ENCODE results near the gene LNX1.

The LNX1 gene

DNA sequence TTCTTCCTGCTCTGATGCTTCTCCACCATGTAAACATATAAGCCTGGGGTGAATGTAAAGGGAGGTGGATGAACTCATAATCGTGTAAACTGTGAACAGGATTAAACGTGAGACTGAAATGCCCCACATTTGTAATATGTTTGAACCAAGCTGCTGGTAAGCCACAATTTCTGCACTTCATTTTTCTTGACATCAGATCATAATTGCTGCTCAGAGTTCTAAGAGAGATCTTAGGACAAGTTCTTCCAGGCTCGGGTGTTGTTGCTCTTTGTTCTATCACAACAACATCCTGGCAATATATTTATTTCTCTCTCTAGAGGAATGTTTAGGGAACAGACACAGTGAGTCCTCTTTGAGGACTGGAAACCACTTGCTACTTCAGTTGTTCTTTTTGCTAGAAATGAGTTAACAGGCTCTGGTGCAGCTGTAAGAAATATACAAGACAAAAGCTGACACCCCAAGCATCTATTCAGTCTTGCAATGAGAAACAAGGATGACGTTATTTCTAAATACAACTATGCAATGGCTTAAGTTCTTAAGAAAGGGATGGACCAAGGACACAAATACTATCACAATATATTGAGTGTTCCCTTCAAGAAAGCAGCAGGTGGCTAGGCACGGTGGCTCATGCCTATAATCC is 59.6 kb downstream of the LNX1 start:
- no peak for DNase-seq

DNA sequence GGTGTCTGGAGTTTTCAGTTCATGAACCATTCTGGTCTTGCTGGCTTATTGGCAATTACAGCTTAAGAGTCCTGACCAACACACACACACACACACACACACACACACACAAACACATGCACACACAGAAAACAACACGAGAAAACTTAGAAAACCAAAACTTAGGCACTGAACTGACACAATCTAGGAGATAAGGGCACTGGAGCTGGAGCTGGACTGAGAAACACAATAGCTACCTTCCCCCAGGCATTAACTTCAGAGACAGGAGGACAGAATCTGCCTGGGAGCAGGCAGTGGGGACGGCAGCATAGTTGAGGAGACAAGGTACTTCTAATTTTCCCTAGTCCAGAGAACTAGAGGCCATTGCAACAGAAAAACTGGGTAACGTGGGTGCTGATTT is 62.3 kb downstream of the LNX1 start:
- no peak for DNase-seq

DNA sequence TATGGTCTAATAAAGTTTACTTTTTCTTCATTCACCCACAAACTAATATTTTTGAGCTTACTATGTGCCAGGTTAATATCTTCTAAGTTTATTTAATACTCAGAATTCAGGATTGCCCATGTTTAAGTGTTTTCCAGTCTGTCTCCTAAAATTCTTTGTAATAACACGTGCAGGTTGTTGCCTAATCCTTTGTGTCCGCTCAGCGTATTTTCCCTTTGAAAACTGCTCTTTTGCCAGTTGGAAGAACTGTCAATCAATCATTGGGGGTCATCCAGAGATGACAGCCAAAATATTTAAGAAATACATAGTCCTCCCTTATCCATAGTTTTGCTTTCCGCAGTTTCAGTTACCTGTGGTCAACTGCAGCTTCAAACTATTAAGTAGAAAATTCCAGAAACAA is 63.4 kb downstream of the LNX1 start:
- DNase-seq: no peak

- no peak for DNase-seq
These were observed 64.0 kb downstream of the LNX1 start for GRCh38 chr4:53527326-53527725.

GRCh38 chr4:53522334-53522733 is 69.0 kb downstream of the LNX1 start:
- DNase-seq: no peak

GRCh38 chr4:53520116-53520515 is 71.2 kb downstream of the LNX1 start:
- no peak for DNase-seq

GRCh38 chr4:53518807-53519206 is 72.5 kb downstream of the LNX1 start:
- no peak for DNase-seq

GRCh38 chr4:53515076-53515475 is 76.2 kb downstream of the LNX1 start:
- DNase-seq: no peak

GRCh38 chr4:53514509-53514908 is 76.8 kb downstream of the LNX1 start:
- DNase-seq: no peak

DNA sequence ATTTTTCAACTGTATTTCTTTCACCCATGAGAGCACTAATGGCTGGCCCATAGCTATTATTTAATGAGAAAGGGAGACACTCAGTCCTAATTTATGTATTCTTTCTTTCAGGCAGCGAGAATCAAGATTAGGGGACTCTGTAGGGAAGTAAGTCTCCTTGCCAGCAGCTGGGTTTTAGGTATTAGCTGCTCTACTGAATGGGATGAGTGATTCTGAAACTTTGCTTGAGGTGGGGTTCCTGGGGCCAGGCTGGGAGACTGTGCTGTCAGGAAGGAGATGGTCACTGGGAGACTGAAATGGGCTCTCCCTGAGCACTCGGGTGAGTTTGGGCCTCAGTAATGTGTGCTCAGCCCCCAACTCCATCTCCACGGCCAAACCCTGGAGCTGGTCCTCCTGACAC is 78.7 kb downstream of the LNX1 start:
- DNase-seq: no peak

DNA sequence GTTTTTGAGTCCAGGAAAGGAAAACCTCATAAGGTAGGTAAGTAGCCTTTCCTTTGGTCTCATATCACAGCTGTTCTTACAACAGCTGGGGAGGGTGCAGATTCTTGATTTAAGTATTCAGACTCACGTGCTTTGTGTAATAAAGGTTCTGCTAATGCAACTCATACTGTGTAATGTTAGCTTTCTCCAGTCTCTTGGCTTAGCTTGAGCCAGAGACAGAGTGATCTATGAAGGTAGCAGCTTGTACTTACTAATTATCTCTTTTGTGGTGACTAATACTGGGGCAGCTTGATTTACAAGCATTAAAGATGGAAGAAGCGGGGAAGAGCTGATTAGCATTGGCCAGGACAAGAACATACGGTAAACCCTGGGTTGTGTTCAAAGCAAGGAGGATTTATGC is 80.3 kb downstream of the LNX1 start:
- no peak for DNase-seq

DNA sequence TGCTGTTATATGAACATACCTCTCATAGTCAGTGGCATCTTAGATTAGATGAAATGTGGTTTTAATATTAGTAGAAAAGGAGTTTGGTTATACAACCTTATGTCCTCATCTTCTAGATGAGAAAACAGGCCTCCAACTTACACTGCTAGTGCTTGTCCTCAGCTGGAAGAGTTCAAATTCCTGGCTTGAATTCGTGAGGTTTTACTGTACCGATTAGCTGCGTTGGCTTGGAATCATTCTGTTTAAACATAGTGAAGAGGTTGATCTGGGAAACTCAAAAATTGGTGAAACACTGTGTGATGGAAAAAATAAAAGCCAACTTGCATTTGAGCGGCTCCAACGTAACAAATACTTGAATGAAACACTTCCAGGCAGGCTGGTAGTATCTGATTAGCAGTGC is 81.0 kb downstream of the LNX1 start:
- no peak for DNase-seq

DNA sequence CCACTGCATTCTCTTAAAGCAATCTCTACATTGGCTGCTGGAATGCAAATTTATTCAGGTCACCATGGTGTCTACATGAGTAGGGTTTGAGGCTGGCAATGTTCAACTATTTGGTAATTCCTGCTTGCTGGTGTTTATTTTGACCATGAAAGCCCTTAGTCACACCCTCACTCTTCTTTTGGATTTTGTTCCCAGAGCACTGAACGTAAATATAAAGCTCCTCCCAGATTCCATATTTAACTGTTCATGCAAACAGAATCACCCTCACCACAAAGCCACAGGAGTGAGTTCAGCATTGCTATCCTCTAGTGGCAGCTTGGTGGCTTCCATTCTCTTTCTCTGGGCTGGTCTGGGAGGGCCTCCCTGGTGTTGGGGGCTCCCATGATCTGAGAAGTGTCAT is 82.8 kb downstream of the LNX1 start:
- DNase-seq: no peak

GRCh38 chr4:53507671-53508286 is 83.5 kb downstream of the LNX1 start:
- no peak for DNase-seq

- DNase-seq: no peak
These were observed 84.2 kb downstream of the LNX1 start for GRCh38 chr4:53507058-53507457.

GRCh38 chr4:53505947-53506346 is 85.3 kb downstream of the LNX1 start:
- no peak for DNase-seq

DNA sequence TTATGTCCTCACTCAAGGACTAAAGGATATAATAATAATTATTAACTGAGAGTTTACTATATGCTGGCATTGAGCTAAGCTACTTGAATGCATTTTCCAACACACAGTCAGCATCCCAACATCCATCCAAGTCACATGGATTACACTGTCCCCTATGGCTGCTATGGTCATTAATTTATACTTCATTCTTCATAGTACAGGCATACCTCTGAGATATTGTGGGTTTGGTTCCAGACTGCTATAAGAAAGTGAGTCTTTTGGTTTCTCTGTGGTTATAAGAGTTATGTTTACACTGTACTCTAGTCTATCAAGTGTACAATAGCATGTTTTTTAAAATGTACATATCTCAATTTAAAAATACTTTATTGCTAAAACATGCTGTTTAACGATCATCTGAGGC is 89.2 kb downstream of the LNX1 start:
- no peak for DNase-seq

- DNase-seq: no peak
These were observed 89.7 kb downstream of the LNX1 start for GRCh38 chr4:53501561-53501960.

DNA sequence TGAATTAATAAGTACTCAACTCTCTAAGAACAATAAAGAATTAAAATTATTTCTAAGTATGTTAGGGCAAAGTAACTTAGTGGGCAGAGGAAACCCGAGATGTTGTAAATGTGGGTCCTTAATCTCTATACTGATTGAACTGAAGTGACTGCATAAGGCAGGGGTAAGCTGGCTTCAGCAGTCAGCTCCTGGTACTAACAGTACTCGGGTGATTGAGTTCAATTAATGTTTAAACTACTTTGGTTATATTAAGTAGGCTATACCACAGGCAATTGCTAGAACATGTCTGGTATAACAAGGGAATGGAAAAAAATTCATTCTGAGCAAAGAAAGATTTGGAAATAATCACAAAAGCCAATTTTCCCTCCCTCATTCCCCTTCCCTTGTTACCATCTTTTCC is 90.7 kb downstream of the LNX1 start:
- DNase-seq: no peak

GRCh38 chr4:53499791-53500190 is 91.5 kb downstream of the LNX1 start:
- DNase-seq: no peak

- no peak for DNase-seq
These were observed 92.6 kb downstream of the LNX1 start for GRCh38 chr4:53498706-53499105.

GRCh38 chr4:53497487-53498244 is 93.6 kb downstream of the LNX1 start:
- DNase-seq: no peak

GRCh38 chr4:53494851-53495250 is 96.4 kb downstream of the LNX1 start:
- DNase-seq: no peak

GRCh38 chr4:53490965-53491622 is 100.2 kb downstream of the LNX1 start:
- DNase-seq: peak; percentile 10
